Effector memory CD8-positive, alpha-beta T cell (primary cell): ENCODE measurements around the gene GRID2.

Experiments
- ATAC-seq: fragments of 150-1000 bp; cut with Tn5 transposase; replicated peaks from 2 replicates; pipeline ENCODE4 v1.10.0; 2021; ENCODE audit warnings: mild to moderate bottlenecking, moderate library complexity
- DNase-seq, 3 experiments: peaks; one replicate each; pipeline ENCODE4 v3.0.0; 2021
- H3K27ac Mint-ChIP-seq, 2 donors: one replicate each; pipeline ENCODE4 v1.8.0; 2022; ENCODE audit warnings: mild to moderate bottlenecking in 2 of 2, mixed read lengths in 2 of 2, moderate library complexity in 2 of 2
- H3K27me3 Mint-ChIP-seq, 2 donors: one replicate each; pipeline ENCODE4 v1.8.0; 2022; ENCODE audit warnings: mixed read lengths in 2 of 2
- H3K36me3 Mint-ChIP-seq: one replicate; pipeline ENCODE4 v1.8.0; 2022; ENCODE audit warnings: mild to moderate bottlenecking, moderate library complexity, mixed read lengths; ENCODE audit not compliant: insufficient read depth
- H3K4me1 Mint-ChIP-seq, 2 donors: one replicate each; pipeline ENCODE4 v1.8.0; 2022; ENCODE audit warnings: low read depth in 2 of 2, mixed read lengths in 2 of 2
- H3K4me3 Mint-ChIP-seq, 2 donors: one replicate each; pipeline ENCODE4 v1.8.0; 2022; ENCODE audit warnings: mild to moderate bottlenecking in 2 of 2, mixed read lengths in 2 of 2, moderate library complexity in 2 of 2
- H3K9me3 Mint-ChIP-seq, 2 donors: one replicate each; pipeline ENCODE4 v1.8.0; 2022; ENCODE audit warnings: mixed read lengths in 2 of 2

The GRID2 gene

DNA sequence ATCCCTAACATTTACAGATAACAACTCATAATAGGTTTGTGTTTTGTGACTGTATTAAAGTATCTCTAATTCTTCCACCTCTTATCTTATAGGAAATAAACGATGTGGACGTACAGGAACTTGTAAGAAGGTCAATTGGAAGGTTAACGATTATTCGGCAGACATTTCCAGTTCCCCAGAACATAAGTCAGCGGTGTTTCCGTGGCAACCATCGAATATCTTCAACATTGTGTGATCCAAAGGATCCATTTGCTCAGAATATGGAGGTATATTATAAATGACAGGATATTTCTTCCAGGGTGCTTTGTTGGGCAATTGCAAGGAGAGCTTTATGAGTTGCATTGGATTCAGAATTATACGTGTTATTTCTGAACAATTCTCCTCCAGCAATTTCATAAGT lies 912.9 kb downstream of the GRID2 start:
- Mint-ChIP-seq H3K36me3 (no peaks in the 10 kb centered on the region), H3K9me3 (peaks cover 0 to 1% of the 10 kb centered on the region in 2 donors), H3K27ac (no peak overlapping the region), H3K27me3 (no peaks in the 10 kb centered on the region), H3K4me1 (no peaks in the 10 kb centered on the region), H3K4me3 (no peak overlapping the region)
- DNase-seq (no peak), ATAC-seq (no peak)

GRCh38 chr4:93217431-93217830 lies 913.7 kb downstream of the GRID2 start:
- no peak overlapping the region for H3K27ac Mint-ChIP-seq
- H3K27me3 Mint-ChIP-seq = no peaks in the 10 kb centered on the region
- H3K36me3 Mint-ChIP-seq = no peaks in the 10 kb centered on the region
- no peak for DNase-seq
- H3K9me3 Mint-ChIP-seq = peaks cover under 1 to 1% of the 10 kb centered on the region in 2 donors
- ATAC-seq = no peak
- H3K4me3 Mint-ChIP-seq = no peak overlapping the region
- H3K4me1 Mint-ChIP-seq = no peaks in the 10 kb centered on the region

- Mint-ChIP-seq H3K4me3 (no peak overlapping the region), H3K27me3 (no peaks in the 10 kb centered on the region)
These were observed 918.0 kb downstream of the GRID2 start for GRCh38 chr4:93221771-93222170.

DNA sequence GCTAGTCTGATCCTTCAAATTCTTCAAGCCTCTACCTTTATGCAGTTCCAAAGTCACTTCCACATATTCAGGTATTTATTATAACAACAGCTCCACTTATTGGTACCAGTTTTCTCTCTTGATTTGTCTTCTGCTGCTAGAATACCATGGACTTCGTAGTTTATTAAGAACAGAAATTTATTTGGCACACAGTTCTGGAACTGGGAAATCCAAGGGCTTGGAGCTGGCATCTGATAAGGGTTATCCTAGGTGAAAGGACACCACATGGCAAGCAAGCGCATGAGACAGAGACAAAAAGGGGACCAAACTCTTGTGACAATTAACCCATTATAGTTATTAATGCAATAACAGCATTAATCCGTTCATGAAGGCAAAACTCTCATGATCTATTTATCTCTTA lies 924.3 kb downstream of the GRID2 start:
- Mint-ChIP-seq H3K4me3 (no peak overlapping the region), H3K36me3 (no peaks in the 10 kb centered on the region), H3K27me3 (no peaks in the 10 kb centered on the region), H3K27ac (no peak overlapping the region), H3K4me1 (no peaks in the 10 kb centered on the region), H3K9me3 (peaks cover 12 to 21% of the 10 kb centered on the region in 2 donors)
- no peak for ATAC-seq
- no peak for DNase-seq

More at GRCh38 chr4:93221771-93222170, 918.0 kb downstream of the GRID2 start:
- DNase-seq (no peak), ATAC-seq (no peak)
- Mint-ChIP-seq H3K9me3 (peaks cover 6 to 7% of the 10 kb centered on the region in 2 donors), H3K4me1 (no peaks in the 10 kb centered on the region), H3K27ac (no peak overlapping the region), H3K36me3 (no peaks in the 10 kb centered on the region)

DNA sequence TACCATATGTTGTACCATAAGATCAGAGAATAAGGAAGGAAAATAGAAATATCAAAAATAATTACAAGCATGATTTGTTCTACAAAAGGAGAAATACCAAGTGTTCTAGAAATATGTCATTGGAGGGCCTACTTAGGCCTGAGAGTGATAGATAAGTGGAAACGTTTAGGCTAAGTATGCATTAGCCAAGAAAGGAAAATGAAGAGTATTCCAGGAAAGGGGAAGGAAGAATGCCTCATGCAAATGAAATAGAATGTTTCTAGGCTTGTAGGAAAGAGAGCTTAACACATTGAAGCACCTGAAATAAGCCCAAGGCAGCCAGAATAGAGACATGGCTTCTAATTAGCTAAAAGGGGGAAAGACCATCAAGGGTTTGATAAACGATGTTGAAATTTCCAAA lies 929.1 kb downstream of the GRID2 start:
- Mint-ChIP-seq H3K4me1 (no peaks in the 10 kb centered on the region), H3K4me3 (no peak overlapping the region), H3K27me3 (no peaks in the 10 kb centered on the region), H3K36me3 (no peaks in the 10 kb centered on the region), H3K27ac (no peak overlapping the region), H3K9me3 (peaks cover 5 to 17% of the 10 kb centered on the region in 2 donors)
- no peak for DNase-seq
- no peak for ATAC-seq

- no peaks in the 10 kb centered on the region for H3K27me3 Mint-ChIP-seq
- no peak overlapping the region for H3K27ac Mint-ChIP-seq
- no peaks in the 10 kb centered on the region for H3K36me3 Mint-ChIP-seq
- peaks cover 0 to 9% of the 10 kb centered on the region in 2 donors for H3K9me3 Mint-ChIP-seq
- H3K4me3 Mint-ChIP-seq = no peak overlapping the region
- H3K4me1 Mint-ChIP-seq = no peaks in the 10 kb centered on the region
- no peak for DNase-seq
- ATAC-seq = no peak
These were observed 933.8 kb downstream of the GRID2 start for GRCh38 chr4:93237521-93237920.

DNA sequence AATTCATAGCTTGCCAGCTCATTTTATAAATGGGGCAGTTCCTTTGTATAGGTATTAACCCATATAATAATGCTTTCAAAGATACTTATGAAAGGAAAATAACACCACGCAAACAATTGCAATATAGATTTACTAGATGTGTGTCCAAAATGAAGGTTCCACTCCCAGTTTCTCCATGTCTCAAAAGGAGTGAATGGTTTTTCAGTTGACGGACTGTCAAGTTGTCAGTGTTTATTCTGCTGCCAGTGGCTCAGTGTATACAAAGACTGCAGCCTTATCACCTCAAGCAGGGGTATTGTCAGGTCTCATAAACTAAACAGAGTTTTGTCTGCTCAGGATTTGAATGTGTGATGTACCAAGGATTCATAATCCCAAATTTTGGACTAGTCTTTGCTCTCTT lies 939.5 kb downstream of the GRID2 start:
- no peak overlapping the region for H3K4me3 Mint-ChIP-seq
- H3K27ac Mint-ChIP-seq = no peak overlapping the region
- H3K9me3 Mint-ChIP-seq = peaks cover 0 to 5% of the 10 kb centered on the region in 2 donors
- DNase-seq = no peak
- no peaks in the 10 kb centered on the region for H3K27me3 Mint-ChIP-seq
- no peaks in the 10 kb centered on the region for H3K4me1 Mint-ChIP-seq
- ATAC-seq = no peak
- H3K36me3 Mint-ChIP-seq = no peaks in the 10 kb centered on the region

DNA sequence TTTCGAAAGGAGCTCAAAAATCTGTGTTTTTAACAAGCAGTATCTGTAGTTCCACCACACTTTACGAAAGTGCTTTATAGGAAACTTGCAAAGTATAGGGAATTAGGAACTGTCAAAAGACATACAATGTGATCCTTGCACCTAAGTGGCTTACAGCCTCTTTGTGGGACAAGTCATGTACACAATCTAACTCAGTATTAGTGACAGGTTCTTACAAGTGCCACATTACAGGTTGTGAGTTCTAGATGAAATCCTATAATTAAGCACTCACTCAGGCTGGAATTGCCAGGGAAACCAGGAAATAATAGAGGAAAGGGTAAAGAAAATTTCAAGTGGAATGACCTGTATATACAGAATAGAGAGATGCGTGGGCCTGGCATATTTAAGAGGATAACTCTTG lies 957.4 kb downstream of the GRID2 start:
- Mint-ChIP-seq H3K4me1 (no peaks in the 10 kb centered on the region), H3K4me3 (no peak overlapping the region), H3K36me3 (no peaks in the 10 kb centered on the region), H3K27ac (no peak overlapping the region), H3K27me3 (no peaks in the 10 kb centered on the region), H3K9me3 (peaks cover 0 to 2% of the 10 kb centered on the region in 2 donors)
- no peak for ATAC-seq
- DNase-seq = no peak

DNA sequence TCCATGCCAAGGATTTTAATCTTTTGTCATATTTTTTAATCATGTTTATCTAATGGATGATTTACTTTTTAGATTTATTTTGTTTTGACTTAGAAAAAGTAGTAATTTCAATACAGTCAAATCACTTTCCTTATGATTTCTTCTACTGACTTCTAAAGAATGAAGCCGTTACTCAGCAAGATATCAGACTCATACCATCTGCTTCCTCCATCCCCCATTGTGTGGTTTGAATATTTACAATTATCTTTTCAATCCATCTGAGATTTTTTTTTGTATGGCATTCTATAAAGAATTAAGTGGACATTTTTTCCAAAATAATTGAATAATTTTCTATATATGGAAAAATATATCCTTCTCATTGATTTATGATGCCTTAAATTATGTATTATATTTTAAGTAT lies 959.4 kb downstream of the GRID2 start:
- ATAC-seq (no peak), DNase-seq (no peak)
- H3K4me1 Mint-ChIP-seq = no peaks in the 10 kb centered on the region
- no peaks in the 10 kb centered on the region for H3K27me3 Mint-ChIP-seq
- H3K27ac Mint-ChIP-seq = no peak overlapping the region
- H3K4me3 Mint-ChIP-seq = no peak overlapping the region
- H3K36me3 Mint-ChIP-seq = no peaks in the 10 kb centered on the region
- H3K9me3 Mint-ChIP-seq = peaks cover 0 to 7% of the 10 kb centered on the region in 2 donors

GRCh38 chr4:93267747-93268146 lies 964.0 kb downstream of the GRID2 start:
- no peak overlapping the region for H3K4me3 Mint-ChIP-seq
- H3K4me1 Mint-ChIP-seq = no peaks in the 10 kb centered on the region
- H3K36me3 Mint-ChIP-seq = peaks cover 3% of the 10 kb centered on the region
- ATAC-seq (no peak), DNase-seq (no peak)
- no peaks in the 10 kb centered on the region for H3K27me3 Mint-ChIP-seq
- H3K27ac Mint-ChIP-seq = no peak overlapping the region
- H3K9me3 Mint-ChIP-seq = peaks cover 7 to 10% of the 10 kb centered on the region in 2 donors

DNA sequence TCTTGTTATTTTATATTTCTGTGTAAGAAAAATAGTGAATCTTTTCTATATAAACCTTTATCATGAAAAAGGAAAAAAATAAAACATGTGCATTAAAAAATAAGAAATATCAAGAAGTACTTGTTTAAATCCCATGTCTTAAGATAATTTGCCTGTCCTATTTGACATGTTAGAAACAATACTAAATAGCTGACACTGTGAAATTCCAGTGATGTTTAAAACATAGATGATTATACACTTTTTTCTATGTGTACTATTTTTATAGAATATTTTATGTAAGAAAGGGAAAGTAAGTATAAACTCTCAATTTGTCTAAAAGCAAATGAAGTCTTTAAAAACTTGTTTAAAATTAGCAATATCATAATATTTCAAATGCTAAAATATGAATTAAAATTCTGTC lies 981.6 kb downstream of the GRID2 start:
- H3K4me1 Mint-ChIP-seq = no peaks in the 10 kb centered on the region
- H3K9me3 Mint-ChIP-seq = peaks cover 5 to 6% of the 10 kb centered on the region in 2 donors
- no peak overlapping the region for H3K4me3 Mint-ChIP-seq
- no peak for DNase-seq
- H3K36me3 Mint-ChIP-seq = no peaks in the 10 kb centered on the region
- ATAC-seq = no peak
- H3K27me3 Mint-ChIP-seq = no peaks in the 10 kb centered on the region
- H3K27ac Mint-ChIP-seq = no peak overlapping the region

- Mint-ChIP-seq H3K36me3 (no peaks in the 10 kb centered on the region), H3K4me1 (no peaks in the 10 kb centered on the region), H3K9me3 (peaks cover 5 to 8% of the 10 kb centered on the region in 2 donors), H3K4me3 (no peak overlapping the region), H3K27ac (no peak overlapping the region), H3K27me3 (no peaks in the 10 kb centered on the region)
- ATAC-seq (no peak), DNase-seq (no peak)
These were observed 985.5 kb downstream of the GRID2 start for GRCh38 chr4:93289241-93289640.

- H3K27ac Mint-ChIP-seq = no peak overlapping the region
- H3K27me3 Mint-ChIP-seq = no peaks in the 10 kb centered on the region
- no peak for ATAC-seq
- no peaks in the 10 kb centered on the region for H3K36me3 Mint-ChIP-seq
- H3K4me3 Mint-ChIP-seq = no peak overlapping the region
- H3K4me1 Mint-ChIP-seq = no peaks in the 10 kb centered on the region
- peaks cover 5 to 13% of the 10 kb centered on the region in 2 donors for H3K9me3 Mint-ChIP-seq
- DNase-seq = no peak
These were observed 986.1 kb downstream of the GRID2 start for GRCh38 chr4:93289831-93290230.

- H3K27ac Mint-ChIP-seq = no peak overlapping the region
- no peaks in the 10 kb centered on the region for H3K36me3 Mint-ChIP-seq
- DNase-seq (no peak), ATAC-seq (no peak)
- peaks cover 8 to 21% of the 10 kb centered on the region in 2 donors for H3K9me3 Mint-ChIP-seq
- no peak overlapping the region for H3K4me3 Mint-ChIP-seq
- no peaks in the 10 kb centered on the region for H3K27me3 Mint-ChIP-seq
- no peaks in the 10 kb centered on the region for H3K4me1 Mint-ChIP-seq
These were observed 995.4 kb downstream of the GRID2 start for GRCh38 chr4:93299118-93299517.
